Omental fat pad (tissue), 4 donors: ENCODE data around the gene SNAP25. TPM values are rescaled to one million over a fixed set of nuclear protein-coding genes. Genes with fewer than 3 reads are reported as not detected.

ENCODE experiments used
- ATAC-seq: fragments of 150-250 bp; one replicate; pipeline ENCODE4 v1.9.1; 2016; ENCODE audit warnings: mild to moderate bottlenecking, moderate library complexity; ENCODE audit not compliant: low FRiP score
- DNase-seq: peaks from one replicate; pipeline ENCODE4 v3.0.0-alpha.2; 2019; ENCODE audit warnings: low spot score
- total RNA-seq, 4 donors: library from RNA; depleted of rRNA; stranded (reverse); fragments of >200 nt; gene quantifications; one replicate each; pipeline ENCODE4 v1.1.0, GENCODE V29; 2016
- TF ChIP-seq, protein P1 (sequence below), 3 donors: fragments of 450-650 bp; IDR thresholded peaks; one replicate each; pipeline ENCODE4 v1.5.1; 2016 to 2017; ENCODE audit warnings: antibody characterized with exemption in 3 of 3, mild to moderate bottlenecking in 3 of 3, moderate library complexity in 2 of 3

SNAP25 gene
- total RNA-seq, 4 donors from 2014 or later: 0.47 to 4.8 (median 1.2) TPM

GRCh38 chr20:10318291-10319024 lies 99.8 kb downstream of the SNAP25 start:
- TF ChIP-seq, protein P1, sequence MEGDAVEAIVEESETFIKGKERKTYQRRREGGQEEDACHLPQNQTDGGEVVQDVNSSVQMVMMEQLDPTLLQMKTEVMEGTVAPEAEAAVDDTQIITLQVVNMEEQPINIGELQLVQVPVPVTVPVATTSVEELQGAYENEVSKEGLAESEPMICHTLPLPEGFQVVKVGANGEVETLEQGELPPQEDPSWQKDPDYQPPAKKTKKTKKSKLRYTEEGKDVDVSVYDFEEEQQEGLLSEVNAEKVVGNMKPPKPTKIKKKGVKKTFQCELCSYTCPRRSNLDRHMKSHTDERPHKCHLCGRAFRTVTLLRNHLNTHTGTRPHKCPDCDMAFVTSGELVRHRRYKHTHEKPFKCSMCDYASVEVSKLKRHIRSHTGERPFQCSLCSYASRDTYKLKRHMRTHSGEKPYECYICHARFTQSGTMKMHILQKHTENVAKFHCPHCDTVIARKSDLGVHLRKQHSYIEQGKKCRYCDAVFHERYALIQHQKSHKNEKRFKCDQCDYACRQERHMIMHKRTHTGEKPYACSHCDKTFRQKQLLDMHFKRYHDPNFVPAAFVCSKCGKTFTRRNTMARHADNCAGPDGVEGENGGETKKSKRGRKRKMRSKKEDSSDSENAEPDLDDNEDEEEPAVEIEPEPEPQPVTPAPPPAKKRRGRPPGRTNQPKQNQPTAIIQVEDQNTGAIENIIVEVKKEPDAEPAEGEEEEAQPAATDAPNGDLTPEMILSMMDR (IDR thresholded peaks at IDR 0.05): no peak
- DNase-seq: no peak
- ATAC-seq: no peak

- TF ChIP-seq, protein P1 (IDR thresholded peaks at IDR 0.05): no peak
- ATAC-seq: no peak
Observed at GRCh38 chr20:10319855-10320254, 101.2 kb downstream of the SNAP25 start.

DNA sequence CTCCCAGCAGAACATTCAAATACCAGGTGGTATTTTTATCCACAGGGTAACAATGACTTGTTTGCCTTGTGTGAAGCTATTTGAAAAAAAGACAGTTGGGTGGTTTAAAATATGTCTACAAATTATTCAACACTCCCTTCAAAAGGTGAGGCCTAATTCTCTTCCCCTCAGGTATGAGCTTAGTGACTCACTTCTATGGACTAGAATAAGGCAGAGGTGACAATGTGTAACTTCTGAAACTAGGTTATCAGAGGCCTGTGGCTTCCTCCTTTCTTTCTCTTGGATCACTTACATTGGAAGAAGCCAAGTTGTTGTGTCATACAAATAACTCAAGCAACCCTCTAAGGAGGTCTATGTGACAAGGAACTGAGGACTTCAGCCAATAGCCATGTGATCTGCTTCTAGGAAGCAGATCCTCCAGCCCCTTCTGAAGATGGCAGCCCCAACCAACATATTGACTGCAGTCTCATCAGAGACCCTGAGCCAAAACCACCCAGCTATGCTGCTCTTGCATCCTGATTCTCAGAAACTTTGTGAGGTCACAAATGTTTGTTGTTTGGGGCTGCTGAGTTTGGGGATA lies 102.6 kb downstream of the SNAP25 start:
- DNase-seq (no peak), ATAC-seq (no peak)
- TF ChIP-seq, protein P1 (IDR thresholded peaks at IDR 0.05): no peak

More at GRCh38 chr20:10319855-10320254, 101.2 kb downstream of the SNAP25 start:
- DNase-seq: no peak

- TF ChIP-seq, protein P1 (IDR thresholded peaks at IDR 0.05): no peak
- ATAC-seq: no peak
- DNase-seq: no peak
Observed at GRCh38 chr20:10322073-10323012, 103.7 kb downstream of the SNAP25 start.

DNA sequence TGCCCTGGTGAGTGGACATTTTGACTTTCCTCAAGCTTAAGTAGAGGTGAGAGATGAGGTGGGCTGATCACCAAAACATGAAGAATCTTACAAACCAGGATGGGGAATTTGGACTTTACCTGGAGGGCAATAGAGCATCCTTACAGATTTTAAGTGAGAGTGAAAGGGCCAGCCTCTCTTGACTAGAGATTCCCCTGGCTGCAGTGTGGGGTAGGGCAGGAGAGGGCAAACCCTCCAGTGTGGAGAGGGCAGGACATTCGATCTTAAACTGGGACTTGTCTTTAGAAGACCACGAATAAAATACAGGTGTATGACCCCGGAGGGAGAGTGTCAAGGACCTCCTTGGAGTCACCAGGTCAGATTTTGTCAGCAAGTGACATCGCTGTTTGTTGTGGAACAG lies 105.1 kb downstream of the SNAP25 start:
- no peak for ATAC-seq
- TF ChIP-seq, protein P1 (IDR thresholded peaks at IDR 0.05): no peak
- no peak for DNase-seq

- TF ChIP-seq, protein P1 (IDR thresholded peaks at IDR 0.05): no peak
- DNase-seq (no peak), ATAC-seq (no peak)
Observed at GRCh38 chr20:10324198-10324847, 105.7 kb downstream of the SNAP25 start.
